Testis (tissue), 3 donors: ENCODE measurements around the gene MSI2. TPM values are rescaled to one million over a fixed set of nuclear protein-coding genes. Genes with fewer than 3 reads are reported as not detected.

Source experiments
- DNase-seq: peaks from one replicate; pipeline ENCODE4 v3.0.0-alpha.2; 2019
- H3K27ac ChIP-seq, 2 donors: fragments of 200-600 bp; sonication (generic); one replicate each; pipeline ENCODE4 v1.5.1; 2019
- H3K27me3 ChIP-seq: fragments of 200-600 bp; sonication (generic); one replicate; pipeline ENCODE4 v1.5.1; 2019
- H3K36me3 ChIP-seq: fragments of 200-600 bp; sonication (generic); one replicate; pipeline ENCODE4 v1.5.1; 2017; ENCODE audit warnings: low read depth; ENCODE audit errors: missing control alignments
- H3K4me1 ChIP-seq: fragments of 200-600 bp; sonication (generic); one replicate; pipeline ENCODE4 v1.5.1; 2019
- H3K4me3 ChIP-seq, 2 donors: fragments of 200-600 bp; sonication (generic); one replicate each; pipeline ENCODE4 v1.5.1; 2017 to 2019
- H3K9me3 ChIP-seq: fragments of 200-600 bp; sonication (generic); one replicate; pipeline ENCODE4 v1.5.1; 2017
- CTCF ChIP-seq, 3 experiments: fragments of 450-650 bp in 2 of 3; fragments of 200-600 bp in 1 of 3; sonication (generic) in 1 of 3; IDR thresholded peaks; one replicate each; pipeline ENCODE4 v1.5.1; 2016 to 2019; ENCODE audit warnings: antibody characterized with exemption in 3 of 3, mild to moderate bottlenecking in 2 of 3, moderate library complexity in 1 of 3
- POLR2A ChIP-seq: fragments of 450-650 bp; IDR thresholded peaks from one replicate; pipeline ENCODE4 v1.6.1; 2017; ENCODE audit warnings: antibody characterized with exemption, mild to moderate bottlenecking, moderate library complexity
- WGBS, 2 donors: methylation state at CpG; one replicate each; pipeline ENCODE4 v1.1.5; 2018; 5-methylcytosine and 5-hydroxymethylcytosine counted together
- intact Hi-C: fragments of 100-400 bp; cut with DNase I; formaldehyde crosslinking; loops from one replicate; pipeline ENCODE4 v1.15.1; 2023; ENCODE audit warnings: low total_unique reads
- polyA plus RNA-seq: library from polyadenylated mRNA; stranded (reverse); fragments of 350-450 nt; fragmentation: Illumina TruSeq; extraction: RNeasy Lipid Tissue Mini Kit (QIAGEN cat#74804); gene quantifications from one replicate; pipeline ENCODE4 v1.2.3, GENCODE V29; 2014; ENCODE audit warnings: low read depth, low replicate concordance; ENCODE audit not compliant: insufficient read depth
- total RNA-seq, 2 donors: library from RNA; depleted of rRNA; stranded (reverse); fragments of >200 nt; gene quantifications; one replicate each; pipeline ENCODE4 v1.2.3, GENCODE V29; 2016

Gene MSI2
- total and polyA plus RNA-seq, 3 donors from 2014 or later: 46.5 to 106 (median 76.6) TPM

DNA sequence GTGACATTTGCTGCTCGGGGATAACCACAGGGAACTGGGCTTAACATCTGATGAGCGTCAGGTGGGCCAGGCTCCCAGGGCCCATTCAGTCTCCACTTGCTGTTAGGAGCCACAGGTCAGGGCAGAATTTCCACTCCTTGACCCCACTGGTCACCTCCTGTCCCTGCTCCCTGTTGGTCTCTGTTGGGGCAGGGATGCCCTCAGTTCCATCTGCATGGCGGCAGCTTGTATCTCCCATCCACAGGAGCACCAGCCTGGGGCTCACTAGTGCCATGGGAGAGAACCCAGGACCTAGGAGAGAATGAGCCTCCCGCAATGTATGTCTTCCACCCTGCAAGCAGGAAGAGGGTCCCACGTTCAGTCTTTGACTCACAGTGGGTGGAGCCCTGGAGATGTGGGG is 276.6 kb downstream of the MSI2 start:
- Histone ChIP-seq H3K4me3 (no peak overlapping the region), H3K27ac (no peak overlapping the region), H3K4me1 (peaks cover 19% of the 10 kb centered on the region), H3K36me3 (no peaks in the 10 kb centered on the region), H3K9me3 (no peaks in the 10 kb centered on the region), H3K27me3 (no peaks in the 10 kb centered on the region)
- TF ChIP-seq POLR2A: no peak
- TF ChIP-seq CTCF (IDR thresholded peaks at IDR 0.05): no peak
- intact Hi-C loops: no loop called here
- 77 to 87% methylated on average over 4 to 5 of the region's 5 CpGs for WGBS, 2 donors
- DNase-seq: no peak

DNA sequence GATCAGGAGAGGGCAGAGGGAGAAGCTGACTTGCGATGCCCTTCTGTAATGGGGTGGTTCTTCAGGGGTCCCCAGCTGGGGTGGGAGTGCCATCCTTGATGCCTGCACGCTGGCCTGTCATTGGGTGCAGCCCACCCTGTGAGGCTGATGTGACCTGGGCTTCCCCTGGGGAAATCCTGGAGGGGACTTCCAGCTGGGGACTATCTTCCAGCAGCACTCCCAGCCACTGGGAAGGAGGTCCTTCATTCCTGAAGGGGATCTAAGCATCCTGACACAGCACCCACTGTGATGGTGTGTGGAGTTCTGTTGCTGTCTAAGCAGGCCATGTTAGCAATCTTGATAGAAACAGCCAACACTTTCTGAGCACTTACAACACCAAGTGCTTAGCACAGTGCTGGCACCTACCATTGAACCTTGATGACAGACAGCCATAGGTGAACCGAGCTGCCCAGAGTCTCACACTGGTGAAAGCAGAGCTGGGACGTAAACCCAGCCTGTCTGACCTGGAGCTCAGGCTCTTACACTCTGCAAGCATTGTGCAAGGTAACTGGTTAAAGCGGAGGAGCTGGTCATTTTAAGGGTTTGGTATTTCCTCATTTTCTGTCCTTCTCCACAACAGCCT is 277.5 kb downstream of the MSI2 start:
- Histone ChIP-seq H3K4me3 (no peak overlapping the region), H3K4me1 (peaks cover 24% of the 10 kb centered on the region), H3K27ac (no peak overlapping the region), H3K36me3 (no peaks in the 10 kb centered on the region), H3K9me3 (no peaks in the 10 kb centered on the region), H3K27me3 (no peaks in the 10 kb centered on the region)
- 90 to 92% methylated on average over 4 to 5 of the region's 5 CpGs for WGBS, 2 donors
- intact Hi-C loops: no loop called here
- no peak for DNase-seq
- no peak for TF ChIP-seq CTCF (IDR thresholded peaks at IDR 0.05)
- no peak for TF ChIP-seq POLR2A

GRCh38 chr17:57534863-57535248 is 278.5 kb downstream of the MSI2 start:
- Histone ChIP-seq H3K4me1 (peaks cover 35% of the 10 kb centered on the region), H3K9me3 (no peaks in the 10 kb centered on the region), H3K27ac (peak overlapping the region in 1 of 2 donors; percentile 45), H3K36me3 (no peaks in the 10 kb centered on the region), H3K27me3 (no peaks in the 10 kb centered on the region), H3K4me3 (no peak overlapping the region)
- 57 to 81% methylated on average over 4 of the region's 4 CpGs for WGBS, 2 donors
- TF ChIP-seq CTCF (IDR thresholded peaks at IDR 0.05) (no peak), POLR2A (no peak)
- DNase-seq: no peak
- intact Hi-C loops: no loop called here

GRCh38 chr17:57535249-57535966 is 279.1 kb downstream of the MSI2 start:
- H3K27ac ChIP-seq: peak overlapping the region in 1 of 2 donors; percentile 45
- H3K4me1 ChIP-seq: peaks cover 36% of the 10 kb centered on the region
- no peaks in the 10 kb centered on the region for H3K27me3 ChIP-seq
- H3K9me3 ChIP-seq: no peaks in the 10 kb centered on the region
- H3K4me3 ChIP-seq: no peak overlapping the region
- intact Hi-C loops: no loop called here
- WGBS, 2 donors: 59 to 64% methylated on average over 6 of the region's 6 CpGs
- DNase-seq: peak; percentile 61
- no peak for TF ChIP-seq CTCF (IDR thresholded peaks at IDR 0.05)
- no peak for TF ChIP-seq POLR2A
- H3K36me3 ChIP-seq: no peaks in the 10 kb centered on the region

GRCh38 chr17:57536289-57536688 is 280.0 kb downstream of the MSI2 start:
- H3K27me3 ChIP-seq: no peaks in the 10 kb centered on the region
- WGBS, 2 donors: 73 to 85% methylated on average over 4 of the region's 4 CpGs
- no peaks in the 10 kb centered on the region for H3K36me3 ChIP-seq
- no peaks in the 10 kb centered on the region for H3K9me3 ChIP-seq
- H3K4me1 ChIP-seq: peaks cover 36% of the 10 kb centered on the region
- TF ChIP-seq CTCF (IDR thresholded peaks at IDR 0.05): no peak
- TF ChIP-seq POLR2A: no peak
- no peak for DNase-seq
- H3K27ac ChIP-seq: peak overlapping the region in 1 of 2 donors; percentile 45
- H3K4me3 ChIP-seq: no peak overlapping the region
- intact Hi-C loops: no loop called here
